K562 (cell line): ENCODE data around the gene C13orf46.

Source experiments
- BHLHE40 ChIP-seq: IDR thresholded peaks from 2 replicates; pipeline ENCODE4 v1.6.1; 2011; ENCODE audit warnings: low read length, improper control_type of control experiment
- FOS ChIP-seq: IDR thresholded peaks from 3 replicates; pipeline ENCODE4 v1.6.1; 2011; ENCODE audit not compliant: insufficient read length; ENCODE audit errors: extremely low read depth
- NFE2L1 ChIP-seq: fragments of 450-650 bp; IDR thresholded peaks from 2 replicates; pipeline ENCODE4 v1.6.1; 2016; ENCODE audit warnings: missing genetic modification characterization, low read depth, mild to moderate bottlenecking, missing compliant biosample characterization, moderate library complexity, borderline replicate concordance
- POLR2G ChIP-seq: fragments of 200-400 bp; formaldehyde crosslinking; IDR thresholded peaks from 2 replicates; pipeline ENCODE4 v1.6.1; 2017; ENCODE audit warnings: low read depth, mild to moderate bottlenecking, antibody characterized with exemption, low read length, moderate library complexity
- TAF9B ChIP-seq: fragments of 450-650 bp; IDR thresholded peaks from 2 replicates; pipeline ENCODE4 v1.6.1; 2018; ENCODE audit warnings: mild to moderate bottlenecking; ENCODE audit not compliant: partially characterized antibody
- TF ChIP-seq, protein P1 (sequence below), 3 experiments: IDR thresholded peaks in 2 of 3; conservative IDR thresholded peaks in 1 of 3; 2 replicates each; pipeline ENCODE4 v1.5.1; 2011 to 2012; ENCODE audit warnings: low read length in 3 of 3, mild to moderate bottlenecking in 3 of 3, control low read depth in 2 of 3, improper control_type of control experiment in 1 of 3, inconsistent platforms in 1 of 3, low read depth in 1 of 3, mixed read lengths in 1 of 3, moderate library complexity in 1 of 3; ENCODE audit not compliant: insufficient read depth in 2 of 3

DNA sequence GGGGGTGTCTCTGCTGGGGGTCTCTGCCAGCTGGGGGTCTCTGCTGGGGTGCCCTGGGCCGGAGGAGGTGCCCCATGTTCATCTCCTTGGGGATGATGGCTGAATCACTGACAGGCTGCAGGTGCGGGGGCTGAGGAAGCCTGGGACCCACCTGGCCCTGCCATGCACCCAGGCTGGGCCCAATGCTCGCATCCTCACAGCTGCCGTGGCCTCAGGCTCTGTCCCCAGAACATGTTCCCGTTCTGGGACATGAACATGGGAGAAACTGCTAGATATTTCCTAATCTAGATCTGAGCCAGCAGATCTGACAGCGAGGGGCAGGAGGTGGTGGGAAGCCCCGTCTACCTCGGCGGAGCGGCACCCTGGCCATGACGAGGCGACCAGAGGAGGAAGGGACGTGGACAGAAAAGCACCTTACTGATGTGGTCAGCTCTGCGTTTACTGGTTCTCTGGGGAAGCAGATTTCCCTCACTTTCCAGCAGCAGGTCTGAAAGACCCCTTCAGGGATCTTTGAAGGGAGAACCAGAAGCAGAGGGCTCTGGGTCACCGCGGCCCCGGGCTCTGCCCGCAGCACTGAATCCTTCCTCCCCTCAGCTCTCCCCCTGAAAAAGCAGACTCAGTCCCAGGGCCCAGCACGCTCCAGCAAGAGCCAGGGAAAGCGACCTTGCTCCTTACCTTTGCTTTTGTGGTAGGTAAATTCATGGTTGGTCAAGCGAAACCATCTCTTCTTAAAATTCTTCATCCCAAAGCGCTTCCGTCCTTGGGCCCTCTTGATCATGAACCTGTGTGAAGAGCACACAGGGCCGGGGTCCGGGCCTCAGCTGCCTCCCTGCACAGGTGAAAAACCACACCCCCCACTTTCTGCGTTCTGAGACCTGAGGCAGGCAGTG is 26.5 kb upstream of the C13orf46 start:
- TF ChIP-seq FOS (no peak), BHLHE40 (no peak), TAF9B (no peak), POLR2G (no peak), NFE2L1 (tag) (no peak)
- TF ChIP-seq, protein P1, sequence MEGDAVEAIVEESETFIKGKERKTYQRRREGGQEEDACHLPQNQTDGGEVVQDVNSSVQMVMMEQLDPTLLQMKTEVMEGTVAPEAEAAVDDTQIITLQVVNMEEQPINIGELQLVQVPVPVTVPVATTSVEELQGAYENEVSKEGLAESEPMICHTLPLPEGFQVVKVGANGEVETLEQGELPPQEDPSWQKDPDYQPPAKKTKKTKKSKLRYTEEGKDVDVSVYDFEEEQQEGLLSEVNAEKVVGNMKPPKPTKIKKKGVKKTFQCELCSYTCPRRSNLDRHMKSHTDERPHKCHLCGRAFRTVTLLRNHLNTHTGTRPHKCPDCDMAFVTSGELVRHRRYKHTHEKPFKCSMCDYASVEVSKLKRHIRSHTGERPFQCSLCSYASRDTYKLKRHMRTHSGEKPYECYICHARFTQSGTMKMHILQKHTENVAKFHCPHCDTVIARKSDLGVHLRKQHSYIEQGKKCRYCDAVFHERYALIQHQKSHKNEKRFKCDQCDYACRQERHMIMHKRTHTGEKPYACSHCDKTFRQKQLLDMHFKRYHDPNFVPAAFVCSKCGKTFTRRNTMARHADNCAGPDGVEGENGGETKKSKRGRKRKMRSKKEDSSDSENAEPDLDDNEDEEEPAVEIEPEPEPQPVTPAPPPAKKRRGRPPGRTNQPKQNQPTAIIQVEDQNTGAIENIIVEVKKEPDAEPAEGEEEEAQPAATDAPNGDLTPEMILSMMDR (IDR thresholded peaks at IDR 0.05 in 2 of 3, conservative IDR thresholded peaks at IDR 0.05 in 1 of 3; ENCODE audit: insufficient read depth in 2 of 3, low read depth in 1 of 3, low read length in 3 of 3), result no peak
